Measurements from ENCODE around the gene SBNO2. TPM values are rescaled to one million over a fixed set of nuclear protein-coding genes. Genes with fewer than 3 reads are reported as not detected.

The SBNO2 gene
- total and polyA plus RNA-seq, 2 experiments from 2014 or later: 6.9 to 35.4 TPM

DNA sequence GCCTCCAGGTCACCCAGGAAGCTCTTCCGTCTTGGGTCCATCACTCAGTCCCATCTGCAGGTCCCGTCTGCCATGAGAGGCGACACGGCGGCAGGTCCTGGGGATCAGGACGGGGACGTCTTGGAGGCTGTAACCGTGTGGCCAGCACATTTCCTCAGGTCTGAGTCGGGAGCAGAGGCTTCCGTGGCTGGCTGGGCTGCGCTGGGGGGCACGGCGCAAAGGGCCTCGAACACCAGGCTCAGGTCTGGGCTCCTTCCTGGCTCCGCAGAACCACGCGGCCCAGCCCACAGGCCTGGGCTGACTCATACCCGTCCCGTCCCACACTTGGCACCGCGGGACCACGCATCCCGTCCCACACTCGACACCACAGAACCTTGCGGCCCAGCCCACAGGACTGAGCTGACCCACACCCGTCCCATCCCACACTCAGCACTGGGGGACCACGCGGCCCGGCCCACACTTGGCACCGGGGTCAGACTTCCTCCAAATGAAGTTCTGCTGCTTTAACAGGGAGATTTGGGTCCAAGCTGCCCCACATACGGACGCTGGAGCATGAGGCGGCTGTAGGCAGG, 30.2 kb downstream of the SBNO2 start (continued):
- TF ChIP-seq, protein P1, sequence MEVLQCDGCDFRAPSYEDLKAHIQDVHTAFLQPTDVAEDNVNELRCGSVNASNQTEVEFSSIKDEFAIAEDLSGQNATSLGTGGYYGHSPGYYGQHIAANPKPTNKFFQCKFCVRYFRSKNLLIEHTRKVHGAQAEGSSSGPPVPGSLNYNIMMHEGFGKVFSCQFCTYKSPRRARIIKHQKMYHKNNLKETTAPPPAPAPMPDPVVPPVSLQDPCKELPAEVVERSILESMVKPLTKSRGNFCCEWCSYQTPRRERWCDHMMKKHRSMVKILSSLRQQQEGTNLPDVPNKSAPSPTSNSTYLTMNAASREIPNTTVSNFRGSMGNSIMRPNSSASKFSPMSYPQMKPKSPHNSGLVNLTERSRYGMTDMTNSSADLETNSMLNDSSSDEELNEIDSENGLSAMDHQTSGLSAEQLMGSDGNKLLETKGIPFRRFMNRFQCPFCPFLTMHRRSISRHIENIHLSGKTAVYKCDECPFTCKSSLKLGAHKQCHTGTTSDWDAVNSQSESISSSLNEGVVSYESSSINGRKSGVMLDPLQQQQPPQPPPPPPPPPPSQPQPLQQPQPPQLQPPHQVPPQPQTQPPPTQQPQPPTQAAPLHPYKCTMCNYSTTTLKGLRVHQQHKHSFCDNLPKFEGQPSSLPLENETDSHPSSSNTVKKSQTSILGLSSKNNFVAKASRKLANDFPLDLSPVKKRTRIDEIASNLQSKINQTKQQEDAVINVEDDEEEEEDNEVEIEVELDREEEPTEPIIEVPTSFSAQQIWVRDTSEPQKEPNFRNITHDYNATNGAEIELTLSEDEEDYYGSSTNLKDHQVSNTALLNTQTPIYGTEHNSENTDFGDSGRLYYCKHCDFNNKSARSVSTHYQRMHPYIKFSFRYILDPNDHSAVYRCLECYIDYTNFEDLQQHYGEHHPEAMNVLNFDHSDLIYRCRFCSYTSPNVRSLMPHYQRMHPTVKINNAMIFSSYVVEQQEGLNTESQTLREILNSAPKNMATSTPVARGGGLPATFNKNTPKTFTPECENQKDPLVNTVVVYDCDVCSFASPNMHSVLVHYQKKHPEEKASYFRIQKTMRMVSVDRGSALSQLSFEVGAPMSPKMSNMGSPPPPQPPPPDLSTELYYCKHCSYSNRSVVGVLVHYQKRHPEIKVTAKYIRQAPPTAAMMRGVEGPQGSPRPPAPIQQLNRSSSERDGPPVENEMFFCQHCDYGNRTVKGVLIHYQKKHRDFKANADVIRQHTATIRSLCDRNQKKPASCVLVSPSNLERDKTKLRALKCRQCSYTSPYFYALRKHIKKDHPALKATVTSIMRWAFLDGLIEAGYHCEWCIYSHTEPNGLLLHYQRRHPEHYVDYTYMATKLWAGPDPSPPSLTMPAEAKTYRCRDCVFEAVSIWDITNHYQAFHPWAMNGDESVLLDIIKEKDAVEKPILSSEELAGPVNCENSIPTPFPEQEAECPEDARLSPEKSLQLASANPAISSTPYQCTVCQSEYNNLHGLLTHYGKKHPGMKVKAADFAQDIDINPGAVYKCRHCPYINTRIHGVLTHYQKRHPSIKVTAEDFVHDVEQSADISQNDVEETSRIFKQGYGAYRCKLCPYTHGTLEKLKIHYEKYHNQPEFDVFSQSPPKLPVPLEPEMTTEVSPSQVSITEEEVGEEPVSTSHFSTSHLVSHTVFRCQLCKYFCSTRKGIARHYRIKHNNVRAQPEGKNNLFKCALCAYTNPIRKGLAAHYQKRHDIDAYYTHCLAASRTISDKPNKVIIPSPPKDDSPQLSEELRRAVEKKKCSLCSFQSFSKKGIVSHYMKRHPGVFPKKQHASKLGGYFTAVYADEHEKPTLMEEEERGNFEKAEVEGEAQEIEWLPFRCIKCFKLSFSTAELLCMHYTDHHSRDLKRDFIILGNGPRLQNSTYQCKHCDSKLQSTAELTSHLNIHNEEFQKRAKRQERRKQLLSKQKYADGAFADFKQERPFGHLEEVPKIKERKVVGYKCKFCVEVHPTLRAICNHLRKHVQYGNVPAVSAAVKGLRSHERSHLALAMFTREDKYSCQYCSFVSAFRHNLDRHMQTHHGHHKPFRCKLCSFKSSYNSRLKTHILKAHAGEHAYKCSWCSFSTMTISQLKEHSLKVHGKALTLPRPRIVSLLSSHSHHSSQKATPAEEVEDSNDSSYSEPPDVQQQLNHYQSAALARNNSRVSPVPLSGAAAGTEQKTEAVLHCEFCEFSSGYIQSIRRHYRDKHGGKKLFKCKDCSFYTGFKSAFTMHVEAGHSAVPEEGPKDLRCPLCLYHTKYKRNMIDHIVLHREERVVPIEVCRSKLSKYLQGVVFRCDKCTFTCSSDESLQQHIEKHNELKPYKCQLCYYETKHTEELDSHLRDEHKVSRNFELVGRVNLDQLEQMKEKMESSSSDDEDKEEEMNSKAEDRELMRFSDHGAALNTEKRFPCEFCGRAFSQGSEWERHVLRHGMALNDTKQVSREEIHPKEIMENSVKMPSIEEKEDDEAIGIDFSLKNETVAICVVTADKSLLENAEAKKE (CRISPR knock-in tag; IDR thresholded peaks at IDR 0.05): no peak

DNA sequence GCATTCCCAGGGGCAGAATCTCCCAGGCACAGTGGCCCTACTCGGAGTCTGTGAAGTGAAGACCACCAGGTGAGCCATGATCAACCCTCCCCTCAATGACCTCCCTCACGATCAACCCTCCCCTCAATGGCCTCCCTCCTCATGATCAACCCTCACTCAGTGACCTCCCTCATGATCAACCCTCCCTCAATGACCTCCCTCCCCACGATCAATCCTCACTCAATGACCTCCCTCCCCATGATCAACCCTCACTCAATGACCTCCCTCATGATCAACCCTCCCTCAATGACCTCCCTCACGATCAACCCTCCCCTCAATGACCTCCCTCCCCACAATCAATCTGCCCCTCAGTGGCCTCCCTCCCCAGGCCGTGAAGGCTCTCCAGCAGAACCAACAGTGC, 32.1 kb downstream of the SBNO2 start:
- H3K27me3 Mint-ChIP-seq (ENCODE audit: insufficient read depth, low read depth, poor library complexity): peaks cover 24% of the 10 kb centered on the region
- no peak overlapping the region for H3K27ac Mint-ChIP-seq
- no peak overlapping the region for H3K4me3 Mint-ChIP-seq
- H3K27me3 ChIP-seq (ENCODE audit: insufficient read depth): no peaks in the 10 kb centered on the region
- H2AFZ ChIP-seq: no peak overlapping the region
- H3K36me3 ChIP-seq (ENCODE audit: insufficient read depth): peaks cover 3% of the 10 kb centered on the region; the same call in 1 of the 2 replicates
- H3K4me2 ChIP-seq: no peak overlapping the region
- H3K9me3 Mint-ChIP-seq: peaks cover 4% of the 10 kb centered on the region; the same call in 1 of the 3 replicates
- H3K4me1 ChIP-seq (ENCODE audit: insufficient read depth): peaks cover 8% of the 10 kb centered on the region
- no peaks in the 10 kb centered on the region for H3K9me2 ChIP-seq (ENCODE audit: insufficient read depth)
- peaks cover 33% of the 10 kb centered on the region for H3K36me3 Mint-ChIP-seq (ENCODE audit: low read depth)
- ATAC-seq (no peak), DNase-seq (ENCODE audit: low spot score) (no peak)
- no peak overlapping the region for H3K27ac ChIP-seq (ENCODE audit: low read depth)
- no peaks in the 10 kb centered on the region for H3K79me2 ChIP-seq (replicated peaks; ENCODE audit: insufficient read depth)
- H3F3A ChIP-seq (replicated peaks; ENCODE audit: low read depth): no peaks in the 10 kb centered on the region; the same call in 1 of the 2 replicates
- H4K20me1 ChIP-seq (replicated peaks; ENCODE audit: insufficient read depth): peaks cover 4% of the 10 kb centered on the region; the same call in 1 of the 2 replicates
- peaks cover 18% of the 10 kb centered on the region for H3K4me1 Mint-ChIP-seq
- no peak overlapping the region for H3K4me3 ChIP-seq
- TF ChIP-seq, protein P2, sequence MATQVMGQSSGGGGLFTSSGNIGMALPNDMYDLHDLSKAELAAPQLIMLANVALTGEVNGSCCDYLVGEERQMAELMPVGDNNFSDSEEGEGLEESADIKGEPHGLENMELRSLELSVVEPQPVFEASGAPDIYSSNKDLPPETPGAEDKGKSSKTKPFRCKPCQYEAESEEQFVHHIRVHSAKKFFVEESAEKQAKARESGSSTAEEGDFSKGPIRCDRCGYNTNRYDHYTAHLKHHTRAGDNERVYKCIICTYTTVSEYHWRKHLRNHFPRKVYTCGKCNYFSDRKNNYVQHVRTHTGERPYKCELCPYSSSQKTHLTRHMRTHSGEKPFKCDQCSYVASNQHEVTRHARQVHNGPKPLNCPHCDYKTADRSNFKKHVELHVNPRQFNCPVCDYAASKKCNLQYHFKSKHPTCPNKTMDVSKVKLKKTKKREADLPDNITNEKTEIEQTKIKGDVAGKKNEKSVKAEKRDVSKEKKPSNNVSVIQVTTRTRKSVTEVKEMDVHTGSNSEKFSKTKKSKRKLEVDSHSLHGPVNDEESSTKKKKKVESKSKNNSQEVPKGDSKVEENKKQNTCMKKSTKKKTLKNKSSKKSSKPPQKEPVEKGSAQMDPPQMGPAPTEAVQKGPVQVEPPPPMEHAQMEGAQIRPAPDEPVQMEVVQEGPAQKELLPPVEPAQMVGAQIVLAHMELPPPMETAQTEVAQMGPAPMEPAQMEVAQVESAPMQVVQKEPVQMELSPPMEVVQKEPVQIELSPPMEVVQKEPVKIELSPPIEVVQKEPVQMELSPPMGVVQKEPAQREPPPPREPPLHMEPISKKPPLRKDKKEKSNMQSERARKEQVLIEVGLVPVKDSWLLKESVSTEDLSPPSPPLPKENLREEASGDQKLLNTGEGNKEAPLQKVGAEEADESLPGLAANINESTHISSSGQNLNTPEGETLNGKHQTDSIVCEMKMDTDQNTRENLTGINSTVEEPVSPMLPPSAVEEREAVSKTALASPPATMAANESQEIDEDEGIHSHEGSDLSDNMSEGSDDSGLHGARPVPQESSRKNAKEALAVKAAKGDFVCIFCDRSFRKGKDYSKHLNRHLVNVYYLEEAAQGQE (IDR thresholded peaks at IDR 0.05; ENCODE audit: unreplicated experiment): no peak
- TF ChIP-seq EZH2 (IDR thresholded peaks at IDR 0.05; ENCODE audit: low read depth, unreplicated experiment) (no peak), EZH2phosphoT487 (IDR thresholded peaks at IDR 0.05; ENCODE audit: unreplicated experiment) (no peak)
- TF ChIP-seq, protein P3, sequence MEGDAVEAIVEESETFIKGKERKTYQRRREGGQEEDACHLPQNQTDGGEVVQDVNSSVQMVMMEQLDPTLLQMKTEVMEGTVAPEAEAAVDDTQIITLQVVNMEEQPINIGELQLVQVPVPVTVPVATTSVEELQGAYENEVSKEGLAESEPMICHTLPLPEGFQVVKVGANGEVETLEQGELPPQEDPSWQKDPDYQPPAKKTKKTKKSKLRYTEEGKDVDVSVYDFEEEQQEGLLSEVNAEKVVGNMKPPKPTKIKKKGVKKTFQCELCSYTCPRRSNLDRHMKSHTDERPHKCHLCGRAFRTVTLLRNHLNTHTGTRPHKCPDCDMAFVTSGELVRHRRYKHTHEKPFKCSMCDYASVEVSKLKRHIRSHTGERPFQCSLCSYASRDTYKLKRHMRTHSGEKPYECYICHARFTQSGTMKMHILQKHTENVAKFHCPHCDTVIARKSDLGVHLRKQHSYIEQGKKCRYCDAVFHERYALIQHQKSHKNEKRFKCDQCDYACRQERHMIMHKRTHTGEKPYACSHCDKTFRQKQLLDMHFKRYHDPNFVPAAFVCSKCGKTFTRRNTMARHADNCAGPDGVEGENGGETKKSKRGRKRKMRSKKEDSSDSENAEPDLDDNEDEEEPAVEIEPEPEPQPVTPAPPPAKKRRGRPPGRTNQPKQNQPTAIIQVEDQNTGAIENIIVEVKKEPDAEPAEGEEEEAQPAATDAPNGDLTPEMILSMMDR (conservative IDR thresholded peaks at IDR 0.05; ENCODE audit: low read depth in 2 of 2): no peak

Data from GM23338 (cell line).